ENCODE results near the gene GNG14.
"Not testable (repeated sequence)": the region's sequence is repeated elsewhere in the genome, so short reads cannot be mapped to it uniquely, and the experiment has no call there.

Gene GNG14

DNA sequence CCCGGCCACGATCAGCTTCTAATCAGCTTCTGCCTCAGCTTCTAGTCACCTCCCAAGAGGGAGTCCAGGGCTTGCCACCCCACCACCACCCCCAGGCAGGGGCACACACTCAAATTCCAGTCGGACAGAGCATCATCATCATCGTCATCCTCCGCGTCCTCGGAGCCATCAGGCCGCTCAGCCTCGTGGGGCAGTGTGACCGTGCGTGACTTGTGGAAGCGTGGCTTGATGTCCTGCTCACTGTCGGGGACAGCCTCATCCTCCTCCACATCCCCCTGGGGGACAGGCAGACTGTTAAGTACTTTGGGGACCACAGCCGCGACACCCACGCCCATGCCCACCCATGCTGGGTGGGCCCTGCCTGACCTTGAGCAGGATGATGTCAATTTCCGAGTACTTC is 23.4 kb downstream of the GNG14 start:
- 0 out of 2 replicates have a peak, but pooled peaks cover 4% of the 10 kb centered on the region for H3K79me2 ChIP-seq (ENCODE audit: insufficient read depth, low read length)
- H3K36me3 ChIP-seq (ENCODE audit: insufficient read depth, low read length) = peaks cover 66% of the 10 kb centered on the region; the same call in 1 of the 2 replicates

DNA sequence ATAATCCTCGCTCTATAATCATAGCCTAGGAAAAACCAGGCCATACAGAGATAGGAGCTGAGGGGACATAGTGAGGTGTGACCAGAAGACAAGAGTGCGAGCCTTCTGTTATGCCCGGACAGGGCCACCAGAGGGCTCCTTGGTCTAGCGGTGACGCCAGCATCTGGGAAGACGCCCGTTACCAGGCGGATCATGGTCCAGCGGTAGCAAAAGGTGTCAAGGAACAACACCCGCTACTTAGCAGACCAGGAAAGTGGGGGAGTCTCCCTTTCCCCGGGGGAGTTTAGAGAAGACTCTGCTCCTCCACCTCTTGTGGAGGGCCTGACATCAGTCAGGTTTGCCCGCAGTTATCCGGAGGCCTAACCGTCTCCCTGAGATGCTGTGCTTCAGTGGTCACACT is 24.3 kb downstream of the GNG14 start:
- peaks cover 12% of the 10 kb centered on the region; the same call in 1 of the 2 replicates for H3K79me2 ChIP-seq (ENCODE audit: insufficient read depth, low read length)
- H3K9me2 ChIP-seq (replicated peaks; ENCODE audit: low read depth, low read length); H3K4me1 ChIP-seq (ENCODE audit: insufficient read depth, low read length, poor library complexity, severe bottlenecking); H3K9ac ChIP-seq (ENCODE audit: low read depth, low read length, poor library complexity, severe bottlenecking); H3K4me2 ChIP-seq (ENCODE audit: low read depth, low read length, poor library complexity, severe bottlenecking); H3K27me3 ChIP-seq (ENCODE audit: insufficient read depth, low read length, poor library complexity, severe bottlenecking); H3K4me3 ChIP-seq (ENCODE audit: low read length, poor library complexity, severe bottlenecking); H4K20me1 ChIP-seq (ENCODE audit: insufficient read depth, low read length, poor library complexity, severe bottlenecking); H3K9me3 ChIP-seq (ENCODE audit: insufficient read depth, low read depth, low read length); H3F3A ChIP-seq (ENCODE audit: low read depth); H2AFZ ChIP-seq (ENCODE audit: low read length): not testable (repeated sequence)
- H3K36me3 ChIP-seq (ENCODE audit: insufficient read depth, low read length) = peaks cover 57% of the 10 kb centered on the region; the same call in 1 of the 2 replicates

More for the DNA sequence above, 23.4 kb downstream of the GNG14 start:
- Histone ChIP-seq H3F3A (ENCODE audit: low read depth) (no peaks in the 10 kb centered on the region), H4K20me1 (ENCODE audit: insufficient read depth, low read length, poor library complexity, severe bottlenecking) (no peaks in the 10 kb centered on the region), H3K9me2 (replicated peaks; ENCODE audit: low read depth, low read length) (no peaks in the 10 kb centered on the region), H3K4me1 (ENCODE audit: insufficient read depth, low read length, poor library complexity, severe bottlenecking) (no peaks in the 10 kb centered on the region), H3K4me2 (ENCODE audit: low read depth, low read length, poor library complexity, severe bottlenecking) (no peak overlapping the region), H3K4me3 (ENCODE audit: low read length, poor library complexity, severe bottlenecking) (no peak overlapping the region), H3K9ac (ENCODE audit: low read depth, low read length, poor library complexity, severe bottlenecking) (no peak overlapping the region), H2AFZ (ENCODE audit: low read length) (no peak overlapping the region), H3K9me3 (ENCODE audit: insufficient read depth, low read depth, low read length) (no peaks in the 10 kb centered on the region), H3K27me3 (ENCODE audit: insufficient read depth, low read length, poor library complexity, severe bottlenecking) (no peaks in the 10 kb centered on the region)
- TF ChIP-seq, protein P1, sequence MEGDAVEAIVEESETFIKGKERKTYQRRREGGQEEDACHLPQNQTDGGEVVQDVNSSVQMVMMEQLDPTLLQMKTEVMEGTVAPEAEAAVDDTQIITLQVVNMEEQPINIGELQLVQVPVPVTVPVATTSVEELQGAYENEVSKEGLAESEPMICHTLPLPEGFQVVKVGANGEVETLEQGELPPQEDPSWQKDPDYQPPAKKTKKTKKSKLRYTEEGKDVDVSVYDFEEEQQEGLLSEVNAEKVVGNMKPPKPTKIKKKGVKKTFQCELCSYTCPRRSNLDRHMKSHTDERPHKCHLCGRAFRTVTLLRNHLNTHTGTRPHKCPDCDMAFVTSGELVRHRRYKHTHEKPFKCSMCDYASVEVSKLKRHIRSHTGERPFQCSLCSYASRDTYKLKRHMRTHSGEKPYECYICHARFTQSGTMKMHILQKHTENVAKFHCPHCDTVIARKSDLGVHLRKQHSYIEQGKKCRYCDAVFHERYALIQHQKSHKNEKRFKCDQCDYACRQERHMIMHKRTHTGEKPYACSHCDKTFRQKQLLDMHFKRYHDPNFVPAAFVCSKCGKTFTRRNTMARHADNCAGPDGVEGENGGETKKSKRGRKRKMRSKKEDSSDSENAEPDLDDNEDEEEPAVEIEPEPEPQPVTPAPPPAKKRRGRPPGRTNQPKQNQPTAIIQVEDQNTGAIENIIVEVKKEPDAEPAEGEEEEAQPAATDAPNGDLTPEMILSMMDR (conservative IDR thresholded peaks at IDR 0.05; ENCODE audit: low read length) = no peak
- TF ChIP-seq EZH2phosphoT487 (IDR thresholded peaks at IDR 0.05; ENCODE audit: borderline replicate concordance) = no peak

DNA sequence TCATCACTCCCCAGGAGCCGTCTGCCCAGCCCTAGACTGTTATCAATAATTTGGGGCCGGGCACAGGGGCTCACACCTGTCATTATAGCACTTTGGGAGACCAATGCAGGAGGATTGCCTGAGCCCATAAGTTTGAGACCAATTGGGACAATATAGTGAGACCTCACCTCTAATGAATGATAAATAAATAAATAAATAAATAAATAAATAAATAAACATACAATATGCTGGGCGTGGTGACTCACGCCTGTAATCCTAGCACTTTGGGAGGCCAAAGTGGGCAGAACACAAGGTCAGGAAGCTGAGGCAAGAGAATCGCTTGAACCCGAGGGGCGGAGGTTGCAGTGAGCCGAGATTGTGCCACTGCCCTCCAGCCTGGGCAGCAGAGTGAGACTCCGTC is 25.5 kb downstream of the GNG14 start:
- not testable (repeated sequence) for H3K4me2 ChIP-seq (ENCODE audit: low read depth, low read length, poor library complexity, severe bottlenecking); H4K20me1 ChIP-seq (ENCODE audit: insufficient read depth, low read length, poor library complexity, severe bottlenecking); H2AFZ ChIP-seq (ENCODE audit: low read length); H3K4me3 ChIP-seq (ENCODE audit: low read length, poor library complexity, severe bottlenecking); H3F3A ChIP-seq (ENCODE audit: low read depth); H3K9me2 ChIP-seq (replicated peaks; ENCODE audit: low read depth, low read length); H3K9ac ChIP-seq (ENCODE audit: low read depth, low read length, poor library complexity, severe bottlenecking); H3K9me3 ChIP-seq (ENCODE audit: insufficient read depth, low read depth, low read length); H3K27me3 ChIP-seq (ENCODE audit: insufficient read depth, low read length, poor library complexity, severe bottlenecking); H3K4me1 ChIP-seq (ENCODE audit: insufficient read depth, low read length, poor library complexity, severe bottlenecking)
- Histone ChIP-seq H3K79me2 (ENCODE audit: insufficient read depth, low read length) (peaks cover 18% of the 10 kb centered on the region; the same call in 1 of the 2 replicates), H3K36me3 (ENCODE audit: insufficient read depth, low read length) (peaks cover 54% of the 10 kb centered on the region; the same call in 1 of the 2 replicates)

DNA sequence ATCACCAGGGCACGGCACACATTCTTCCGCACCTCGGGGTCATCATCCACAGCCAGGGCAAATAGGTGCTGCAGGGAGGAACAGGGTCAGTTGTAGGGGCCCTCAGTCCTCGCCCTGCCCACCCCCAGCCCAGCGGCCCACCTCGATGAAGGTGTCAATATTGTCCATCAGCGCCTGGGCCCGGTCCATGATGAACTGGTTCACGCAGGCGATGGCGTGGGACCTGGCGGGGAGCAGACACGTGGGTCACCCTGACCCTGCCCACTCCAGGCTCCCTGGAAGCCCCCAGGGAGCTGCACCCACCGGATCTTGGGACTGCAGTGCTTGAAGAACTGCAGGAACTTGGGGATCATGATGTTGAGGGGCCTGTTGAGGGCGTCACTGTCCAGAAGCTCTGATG is 27.3 kb downstream of the GNG14 start:
- no peaks in the 10 kb centered on the region for H3F3A ChIP-seq (ENCODE audit: low read depth)
- no peak overlapping the region for H2AFZ ChIP-seq (ENCODE audit: low read length)
- H3K9ac ChIP-seq (ENCODE audit: low read depth, low read length, poor library complexity, severe bottlenecking) = no peak overlapping the region
- no peaks in the 10 kb centered on the region for H3K4me1 ChIP-seq (ENCODE audit: insufficient read depth, low read length, poor library complexity, severe bottlenecking)
- no peak overlapping the region for H3K4me3 ChIP-seq (ENCODE audit: low read length, poor library complexity, severe bottlenecking)
- peaks cover 22% of the 10 kb centered on the region for H4K20me1 ChIP-seq (ENCODE audit: insufficient read depth, low read length, poor library complexity, severe bottlenecking)
- peaks cover 54% of the 10 kb centered on the region; the same call in 1 of the 2 replicates for H3K36me3 ChIP-seq (ENCODE audit: insufficient read depth, low read length)
- H3K9me3 ChIP-seq (ENCODE audit: insufficient read depth, low read depth, low read length) = no peaks in the 10 kb centered on the region
- TF ChIP-seq EZH2phosphoT487 (IDR thresholded peaks at IDR 0.05; ENCODE audit: borderline replicate concordance) = no peak
- TF ChIP-seq, protein P1 (conservative IDR thresholded peaks at IDR 0.05; ENCODE audit: low read length) = no peak
- H3K27me3 ChIP-seq (ENCODE audit: insufficient read depth, low read length, poor library complexity, severe bottlenecking) = no peaks in the 10 kb centered on the region
- H3K9me2 ChIP-seq (replicated peaks; ENCODE audit: low read depth, low read length) = no peaks in the 10 kb centered on the region
- H3K79me2 ChIP-seq (ENCODE audit: insufficient read depth, low read length) = peaks cover 36% of the 10 kb centered on the region
- H3K4me2 ChIP-seq (ENCODE audit: low read depth, low read length, poor library complexity, severe bottlenecking) = no peak overlapping the region
